HepG2 (cell line): ENCODE results near the gene ID3. TPM values are rescaled to one million over a fixed set of nuclear protein-coding genes. Genes with fewer than 3 reads are reported as not detected.

Experiments
- CENPT ChIP-seq: sonication (generic); formaldehyde crosslinking; IDR thresholded peaks from 2 replicates; pipeline ENCODE4 v1.8.0; 2022; ENCODE audit warnings: low read depth, mild to moderate bottlenecking, moderate library complexity, missing genetic modification reagents
- EEA1 ChIP-seq: sonication (generic); formaldehyde crosslinking; IDR thresholded peaks from 2 replicates; pipeline ENCODE4 v1.5.1; 2020; ENCODE audit warnings: mild to moderate bottlenecking, missing genetic modification reagents, borderline replicate concordance
- ELF4 ChIP-seq: sonication (generic); formaldehyde crosslinking; IDR thresholded peaks from 2 replicates; pipeline ENCODE4 v1.5.0; 2020; ENCODE audit warnings: missing genetic modification reagents, mild to moderate bottlenecking, moderate library complexity, borderline replicate concordance
- FOXP4 ChIP-seq: sonication (generic); formaldehyde crosslinking; IDR thresholded peaks from 2 replicates; pipeline ENCODE4 v1.4.0; 2020; ENCODE audit warnings: missing genetic modification reagents
- HNF4G ChIP-seq, 2 experiments: sonication (generic) in 1 of 2; formaldehyde crosslinking in 1 of 2; IDR thresholded peaks; 2 replicates each; pipeline versions ENCODE4 v1.4.0 to v1.6.1; 2011 to 2020; ENCODE audit warnings: borderline replicate concordance in 2 of 2, low read depth in 2 of 2, mild to moderate bottlenecking in 2 of 2, low read length in 1 of 2, missing genetic modification reagents in 1 of 2, moderate library complexity in 1 of 2
- HNRNPLL ChIP-seq: fragments of 200-400 bp; formaldehyde crosslinking; IDR thresholded peaks from 2 replicates; pipeline ENCODE4 v1.6.1; 2017; ENCODE audit warnings: mild to moderate bottlenecking, low read depth, low read length; ENCODE audit not compliant: poor library complexity, severe bottlenecking
- IRF2 ChIP-seq: IDR thresholded peaks from 2 replicates; pipeline ENCODE4 v1.6.1; 2018; ENCODE audit warnings: missing genetic modification reagents, missing compliant biosample characterization
- KDM1A ChIP-seq: IDR thresholded peaks from 2 replicates; pipeline ENCODE4 v1.6.1; 2016; ENCODE audit warnings: missing compliant biosample characterization
- MTF1 ChIP-seq: sonication (generic); formaldehyde crosslinking; IDR thresholded peaks from 2 replicates; pipeline ENCODE4 v1.5.0; 2020; ENCODE audit warnings: missing genetic modification reagents
- MYNN ChIP-seq: sonication (generic); formaldehyde crosslinking; IDR thresholded peaks from 2 replicates; pipeline ENCODE4 v1.4.0; 2020; ENCODE audit warnings: mild to moderate bottlenecking, low read depth, missing genetic modification reagents
- NR2F2 ChIP-seq: IDR thresholded peaks from 2 replicates; pipeline ENCODE4 v1.6.1; 2012; ENCODE audit warnings: low read depth, inconsistent platforms, borderline replicate concordance
- SNAPC2 ChIP-seq: sonication (generic); formaldehyde crosslinking; IDR thresholded peaks from 2 replicates; pipeline ENCODE4 v1.8.1; 2022; ENCODE audit warnings: mild to moderate bottlenecking, missing genetic modification reagents
- TCF12 ChIP-seq, 2 experiments: fragments of 450-650 bp in 1 of 2; sonication (generic) in 1 of 2; formaldehyde crosslinking in 1 of 2; IDR thresholded peaks; 2 replicates each; pipeline versions ENCODE4 v1.6.1 to v1.8.0; 2017 to 2022; ENCODE audit warnings: antibody characterized with exemption in 1 of 2, mild to moderate bottlenecking in 1 of 2, missing genetic modification reagents in 1 of 2, moderate library complexity in 1 of 2
- ZNF563 ChIP-seq: sonication (generic); formaldehyde crosslinking; IDR thresholded peaks from 2 replicates; pipeline ENCODE4 v1.8.0; 2022; ENCODE audit warnings: mild to moderate bottlenecking, moderate library complexity, missing genetic modification reagents
- ZNF710 ChIP-seq: sonication (generic); formaldehyde crosslinking; IDR thresholded peaks from 2 replicates; pipeline ENCODE4 v1.5.0; 2020; ENCODE audit warnings: mild to moderate bottlenecking, missing genetic modification reagents, borderline replicate concordance
- ZNF770 ChIP-seq: sonication (generic); formaldehyde crosslinking; IDR thresholded peaks from 2 replicates; pipeline ENCODE4 v1.5.0; 2020; ENCODE audit warnings: mild to moderate bottlenecking, missing genetic modification reagents
- polyA plus RNA-seq, 8 experiments: library from polyadenylated mRNA; depleted of rRNA in 3 of 8; stranded (reverse) in 7 of 8; unstranded in 1 of 8; fragments of >200 nt; fragmentation: Illumina TruSeq in 4 of 8; extraction: Trizol in 4 of 8; gene quantifications; 2 replicates each; pipeline versions ENCODE4 v1.2.1 to v1.2.3, GENCODE V29; 2011 to 2016; ENCODE audit warnings: low read depth in 4 of 8, missing spikeins in 1 of 8, mixed read lengths in 1 of 8; ENCODE audit not compliant: insufficient read depth in 1 of 8
- total RNA-seq, 5 experiments: library from RNA; depleted of rRNA; stranded (reverse); fragments of >200 nt; fragmentation: Illumina TruSeq; extraction: Trizol; gene quantifications; 2 replicates each; pipeline ENCODE4 v1.2.3, GENCODE V29; 2016; ENCODE audit warnings: low read depth in 1 of 5

Gene ID3
- total and polyA plus RNA-seq, 2 of the 13 experiments (the other 11 are each of a cell fraction or from before 2014, with no cell fraction given): 64.8 to 115 TPM

DNA sequence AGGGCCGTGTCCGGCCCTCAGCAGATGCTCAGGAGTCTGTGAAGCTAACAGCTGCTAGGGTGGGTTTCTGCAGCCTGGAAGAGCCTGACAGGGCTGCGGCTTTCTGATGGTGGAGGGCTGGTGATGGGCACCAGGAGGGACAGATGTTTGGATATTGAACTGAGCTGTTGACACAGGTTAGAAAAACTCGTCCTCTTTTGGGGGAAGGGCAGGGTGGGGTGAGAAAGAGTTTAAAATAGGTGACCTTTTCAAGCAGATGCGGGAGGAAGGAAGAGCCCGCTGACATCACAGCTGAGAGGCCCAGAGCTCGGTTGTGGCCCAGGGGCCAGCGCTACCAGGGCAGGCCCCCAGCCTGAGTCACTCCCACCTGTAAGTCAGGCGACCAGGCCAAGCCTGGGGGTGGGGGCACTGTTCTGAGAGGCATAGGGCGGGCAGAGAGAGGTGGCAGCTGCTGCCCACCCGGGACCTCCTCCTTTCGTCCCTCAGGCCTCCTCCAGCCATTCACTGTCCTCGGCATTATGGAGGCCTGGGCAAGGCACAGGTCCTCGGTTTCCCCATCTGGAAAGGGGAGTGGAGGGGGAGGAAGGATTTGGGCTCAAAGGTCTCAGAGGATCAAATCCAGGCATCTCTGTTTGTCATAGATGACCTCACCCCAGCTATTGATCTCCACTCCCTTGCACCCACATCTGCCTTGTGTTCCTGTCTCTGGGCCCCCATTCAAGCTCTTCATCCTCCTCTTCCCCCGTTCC is 32.3 kb upstream of the ID3 start (continued):
- TF ChIP-seq ZNF563 (CRISPR knock-in tag) (no peak), ZNF710 (CRISPR knock-in tag) (peak; percentile 90; the same call in 1 of the 2 replicates), TCF12 (IDR thresholded peaks at IDR 0.05) (no peak), TCF12 (CRISPR knock-in tag; IDR thresholded peaks at IDR 0.05) (0 out of 2 replicates have a peak, but pooled peaks have one; percentile 42), CENPT (CRISPR knock-in tag) (no peak), FOXP4 (CRISPR knock-in tag) (0 out of 2 replicates have a peak, but pooled peaks have one; percentile 33), SNAPC2 (CRISPR knock-in tag) (no peak), HNF4G (IDR thresholded peaks at IDR 0.05; ENCODE audit: borderline replicate concordance, low read depth, low read length) (peak; percentile 57; the same call in 1 of the 2 replicates), HNF4G (CRISPR knock-in tag; IDR thresholded peaks at IDR 0.05; ENCODE audit: borderline replicate concordance, low read depth) (no peak; the same call in none of the 2 replicates), ZNF770 (CRISPR knock-in tag) (0 out of 2 replicates have a peak, but pooled peaks have one; percentile 17), KDM1A (CRISPR knock-in tag) (0 out of 2 replicates have a peak, but pooled peaks have one; percentile 11), NR2F2 (peak; percentile 33; the same call in 1 of the 2 replicates), EEA1 (CRISPR knock-in tag) (peak; percentile 41; the same call in 1 of the 2 replicates), ELF4 (CRISPR knock-in tag) (peak; percentile 28; the same call in 1 of the 2 replicates), HNRNPLL (no peak), IRF2 (peak; percentile 14; the same call in 1 of the 2 replicates), MYNN (CRISPR knock-in tag) (no peak), MTF1 (CRISPR knock-in tag) (no peak)
